ENCODE measurements around the gene TCP11L2.

DNA sequence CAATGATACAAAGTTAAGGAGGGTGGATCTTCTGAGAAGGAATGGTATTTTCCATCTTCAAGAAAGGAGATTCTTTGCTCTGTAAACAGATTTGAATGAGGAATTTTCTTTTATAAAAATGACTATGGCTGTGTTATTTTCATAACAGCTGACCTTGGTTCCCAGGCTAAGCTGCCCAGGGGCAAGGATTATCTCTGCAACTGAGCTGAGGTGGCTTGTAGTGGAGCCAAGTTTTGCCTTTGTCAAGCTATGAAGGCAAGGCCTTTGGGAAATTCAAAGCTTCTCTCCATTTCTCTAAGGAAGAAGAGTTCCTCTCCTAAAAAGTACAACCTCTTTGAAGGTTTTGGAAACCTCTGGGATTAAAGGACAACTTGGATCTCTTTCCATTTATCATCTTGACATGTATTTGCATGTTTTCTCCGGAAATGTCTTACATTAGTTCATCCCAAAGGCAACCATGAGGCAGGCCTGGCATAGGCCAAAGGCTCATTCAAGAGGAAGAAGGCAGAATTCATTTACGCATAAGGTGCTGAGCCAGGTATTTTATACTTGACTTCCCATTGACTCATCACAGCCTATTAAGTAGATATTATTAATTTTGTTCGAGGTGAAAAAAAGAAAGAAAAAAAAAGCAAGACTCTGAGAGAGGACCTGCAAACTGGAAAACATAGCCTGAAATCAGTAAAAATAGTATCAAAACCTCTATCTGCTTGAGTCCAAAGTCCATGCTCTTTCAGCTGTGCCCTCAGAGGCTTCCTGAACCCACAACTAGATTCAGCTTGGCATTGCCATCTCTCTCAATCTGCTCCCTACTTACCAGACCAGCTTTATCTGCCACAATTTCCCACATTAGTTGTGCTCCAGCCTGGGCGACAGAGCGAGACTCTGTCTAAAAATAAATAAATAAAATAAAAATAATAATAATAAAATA lies 30.7 kb upstream of the TCP11L2 start:
- TF ChIP-seq EZH2 (IDR thresholded peaks at IDR 0.05) (no peak), POLR2AphosphoS5 (IDR thresholded peaks at IDR 0.05; ENCODE audit: borderline replicate concordance, low read depth, low read length) (no peak), FOXP2 (optimal IDR thresholded peaks at IDR 0.05; ENCODE audit: control extremely low read depth, extremely low read length, insufficient read depth) (no peak)
